CD4-positive, alpha-beta memory T cell (primary cell): ENCODE data around the gene ZNF337. TPM values are rescaled to one million over a fixed set of nuclear protein-coding genes. Genes with fewer than 3 reads are reported as not detected.

Experiments used
- CTCF ChIA-PET: fragments of 350-600 bp; sonication (Branson Sonifier 250); formaldehyde crosslinking; loops from one replicate; lab custom pipeline; 2021; ENCODE audit warnings: inconsistent platforms; ENCODE audit not compliant: partially characterized antibody; lab: Charles Lee
- POLR2A ChIA-PET: fragments of 350-600 bp; sonication (Branson Sonifier 250); formaldehyde crosslinking; loops from one replicate; lab custom pipeline; 2021; ENCODE audit not compliant: partially characterized antibody; lab: Charles Lee
- DNase-seq, 5 donors: peaks; one replicate each; pipeline versions ENCODE4 v3.0.0 to v3.0.0-alpha.2; 2020 to 2022; ENCODE audit warnings: mixed read lengths in 1 of 5
- H3K27ac ChIP-seq: one replicate; pipeline ENCODE4 v1.7.0; 2013; ENCODE audit warnings: low read depth, low read length
- H3K27me3 ChIP-seq: 2 replicates; pipeline ENCODE4 v1.7.0; 2013; ENCODE audit warnings: mild to moderate bottlenecking, low read length, moderate library complexity; ENCODE audit not compliant: insufficient read depth
- H3K36me3 ChIP-seq: 2 replicates; pipeline ENCODE4 v1.7.0; 2013; ENCODE audit warnings: mild to moderate bottlenecking, low read length, moderate library complexity; ENCODE audit not compliant: insufficient read depth
- H3K4me1 ChIP-seq: 2 replicates; pipeline ENCODE4 v1.7.0; 2013; ENCODE audit warnings: mild to moderate bottlenecking, low read length, moderate library complexity; ENCODE audit not compliant: insufficient read depth
- H3K4me3 ChIP-seq, 2 donors: one replicate each; pipeline ENCODE4 v1.7.0; 2013; ENCODE audit warnings: low read length in 2 of 2, mild to moderate bottlenecking in 1 of 2
- H3K9me3 ChIP-seq, 2 donors: one replicate each; pipeline ENCODE4 v1.7.0; 2013; ENCODE audit warnings: low read length in 2 of 2, control low read depth in 1 of 2; ENCODE audit not compliant: control insufficient read depth in 1 of 2
- H3K27ac Mint-ChIP-seq, 7 donors: one replicate each; pipeline ENCODE4 v1.8.0; 2020 to 2021; ENCODE audit warnings: mixed read lengths in 7 of 7, mild to moderate bottlenecking in 6 of 7, inconsistent platforms in 3 of 7, moderate library complexity in 3 of 7
- H3K27me3 Mint-ChIP-seq, 2 donors: one replicate each; pipeline ENCODE4 v1.8.0; 2020 to 2021; ENCODE audit warnings: mixed read lengths in 2 of 2
- H3K36me3 Mint-ChIP-seq, 2 donors: one replicate each; pipeline ENCODE4 v1.8.0; 2020 to 2021; ENCODE audit warnings: mixed read lengths in 2 of 2, inconsistent platforms in 1 of 2, mild to moderate bottlenecking in 1 of 2
- H3K4me1 Mint-ChIP-seq, 4 donors: one replicate each; pipeline ENCODE4 v1.8.0; 2020 to 2021; ENCODE audit warnings: mixed read lengths in 4 of 4, mild to moderate bottlenecking in 1 of 4
- H3K4me3 Mint-ChIP-seq, 8 donors: one replicate each; pipeline ENCODE4 v1.8.0; 2020 to 2021; ENCODE audit warnings: mixed read lengths in 8 of 8, mild to moderate bottlenecking in 7 of 8, moderate library complexity in 6 of 8, inconsistent platforms in 3 of 8
- H3K9me3 Mint-ChIP-seq, 8 donors: one replicate each; pipeline ENCODE4 v1.8.0; 2020 to 2021; ENCODE audit warnings: mixed read lengths in 8 of 8, mild to moderate bottlenecking in 5 of 8, inconsistent platforms in 3 of 8, moderate library complexity in 1 of 8
- intact Hi-C: fragments of 100-400 bp; cut with micrococcal nuclease; formaldehyde crosslinking; loops from one replicate; pipeline ENCODE4 v1.15.1; 2023
- polyA plus RNA-seq, 2 donors: library from polyadenylated mRNA; unstranded; fragments of 300-500 nt; fragmentation: Illumina TruSeq; gene quantifications; one replicate each; pipeline ENCODE4 v1.2.3, GENCODE V29; 2021
- total RNA-seq, 2 experiments: library from RNA; stranded (reverse); gene quantifications; one replicate each; pipeline ENCODE4 v1.2.3, GENCODE V29; 2021

ZNF337 gene
- total and polyA plus RNA-seq, 4 experiments from 2014 or later, result 3.3 to 36.6 (median 27.3) TPM

GRCh38 chr20:25683050-25683449 lies 13.6 kb downstream of the ZNF337 start:
- H3K9me3 ChIP-seq, result no peaks in the 10 kb centered on the region
- no peaks in the 10 kb centered on the region for H3K4me1 ChIP-seq
- peak overlapping the region in 1 of 7 donors; percentile 38 for H3K27ac Mint-ChIP-seq
- H3K27ac ChIP-seq, result no peak overlapping the region
- peaks cover 56 to 57% of the 10 kb centered on the region in 2 donors for H3K36me3 Mint-ChIP-seq
- DNase-seq, result no peak
- H3K9me3 Mint-ChIP-seq, result peaks cover 0 to 3% (median 0%) of the 10 kb centered on the region in 8 donors
- POLR2A ChIA-PET, result no interaction called here
- peaks cover 19% of the 10 kb centered on the region for H3K36me3 ChIP-seq
- peak overlapping the region in 3 of 8 donors; percentile 22 to 43 (median 33) for H3K4me3 Mint-ChIP-seq
- no peaks in the 10 kb centered on the region for H3K27me3 ChIP-seq
- intact Hi-C loops, result no loop called here
- H3K4me1 Mint-ChIP-seq, result peaks cover 12 to 22% (median 15%) of the 10 kb centered on the region in 4 donors
- CTCF ChIA-PET, result no interaction called here
- no peak overlapping the region for H3K4me3 ChIP-seq
- no peaks in the 10 kb centered on the region for H3K27me3 Mint-ChIP-seq

- peaks cover 69 to 72% of the 10 kb centered on the region in 2 donors for H3K36me3 Mint-ChIP-seq
- CTCF ChIA-PET, result no interaction called here
- peak overlapping the region in 1 of 7 donors; percentile 52 for H3K27ac Mint-ChIP-seq
Observed at GRCh38 chr20:25676164-25676809, 20.4 kb downstream of the ZNF337 start.

GRCh38 chr20:25675161-25675560 lies 21.5 kb downstream of the ZNF337 start:
- Mint-ChIP-seq H3K9me3 (peaks cover 0 to 4% (median 0%) of the 10 kb centered on the region in 8 donors), H3K27me3 (no peaks in the 10 kb centered on the region), H3K36me3 (peaks cover 60 to 66% of the 10 kb centered on the region in 2 donors), H3K4me3 (no peak overlapping the region), H3K4me1 (peaks cover 0 to 11% (median 6%) of the 10 kb centered on the region in 4 donors), H3K27ac (no peak overlapping the region)
- peaks cover 32% of the 10 kb centered on the region for H3K36me3 ChIP-seq
- CTCF ChIA-PET, result no interaction called here
- no peaks in the 10 kb centered on the region for H3K27me3 ChIP-seq
- H3K4me3 ChIP-seq, result no peak overlapping the region
- no peak overlapping the region for H3K27ac ChIP-seq
- no peaks in the 10 kb centered on the region for H3K4me1 ChIP-seq
- H3K9me3 ChIP-seq, result no peaks in the 10 kb centered on the region
- intact Hi-C loops, result no loop called here
- DNase-seq, result no peak
- POLR2A ChIA-PET, result no interaction called here

More at GRCh38 chr20:25676164-25676809, 20.4 kb downstream of the ZNF337 start:
- intact Hi-C loops, result no loop called here
- Mint-ChIP-seq H3K27me3 (no peaks in the 10 kb centered on the region), H3K4me3 (no peak overlapping the region), H3K9me3 (peaks cover 0 to 4% (median 0%) of the 10 kb centered on the region in 8 donors), H3K4me1 (peaks cover 0 to 15% (median 7%) of the 10 kb centered on the region in 4 donors)
- DNase-seq, result no peak
- H3K36me3 ChIP-seq, result peaks cover 40% of the 10 kb centered on the region
- H3K27me3 ChIP-seq, result no peaks in the 10 kb centered on the region
- H3K4me3 ChIP-seq, result no peak overlapping the region
- H3K9me3 ChIP-seq, result no peaks in the 10 kb centered on the region
- H3K27ac ChIP-seq, result no peak overlapping the region
- POLR2A ChIA-PET, result no interaction called here
- no peaks in the 10 kb centered on the region for H3K4me1 ChIP-seq

- no peak overlapping the region for H3K4me3 Mint-ChIP-seq
- peaks cover 22% of the 10 kb centered on the region for H3K36me3 ChIP-seq
- no peak overlapping the region for H3K27ac Mint-ChIP-seq
- no peaks in the 10 kb centered on the region for H3K4me1 ChIP-seq
- H3K27me3 Mint-ChIP-seq, result no peaks in the 10 kb centered on the region
- H3K4me1 Mint-ChIP-seq, result peaks cover 0 to 7% (median 4%) of the 10 kb centered on the region in 4 donors
- no peak overlapping the region for H3K27ac ChIP-seq
- no peak for DNase-seq
- intact Hi-C loops, result no loop called here
- H3K9me3 ChIP-seq, result no peaks in the 10 kb centered on the region
- H3K27me3 ChIP-seq, result no peaks in the 10 kb centered on the region
- POLR2A ChIA-PET, result no interaction called here
- H3K9me3 Mint-ChIP-seq, result peaks cover 0 to 4% (median 0%) of the 10 kb centered on the region in 8 donors
- CTCF ChIA-PET, result no interaction called here
- peaks cover 41 to 44% of the 10 kb centered on the region in 2 donors for H3K36me3 Mint-ChIP-seq
- no peak overlapping the region for H3K4me3 ChIP-seq
Observed at GRCh38 chr20:25672659-25673235, 23.9 kb downstream of the ZNF337 start.

GRCh38 chr20:25669826-25670422 lies 26.7 kb downstream of the ZNF337 start:
- no peaks in the 10 kb centered on the region for H3K27me3 ChIP-seq
- peaks cover 14 to 18% of the 10 kb centered on the region in 2 donors for H3K36me3 Mint-ChIP-seq
- no peak overlapping the region for H3K27ac ChIP-seq
- H3K36me3 ChIP-seq, result peaks cover 3% of the 10 kb centered on the region
- peaks cover 0 to 2% (median 0%) of the 10 kb centered on the region in 4 donors for H3K4me1 Mint-ChIP-seq
- ChIA-PET CTCF (no interaction called here), POLR2A (no interaction called here)
- H3K4me1 ChIP-seq, result no peaks in the 10 kb centered on the region
- no peak for DNase-seq
- H3K4me3 ChIP-seq, result no peak overlapping the region
- peaks cover 0 to 4% (median 0%) of the 10 kb centered on the region in 8 donors for H3K9me3 Mint-ChIP-seq
- no peak overlapping the region for H3K4me3 Mint-ChIP-seq
- no peak overlapping the region for H3K27ac Mint-ChIP-seq
- intact Hi-C loops, result no loop called here
- H3K27me3 Mint-ChIP-seq, result no peaks in the 10 kb centered on the region
- no peaks in the 10 kb centered on the region for H3K9me3 ChIP-seq

- no peak for DNase-seq
- no peaks in the 10 kb centered on the region for H3K4me1 ChIP-seq
- Mint-ChIP-seq H3K36me3 (peaks cover 0 to 4% of the 10 kb centered on the region in 2 donors), H3K9me3 (peaks cover 0 to 4% (median 0%) of the 10 kb centered on the region in 8 donors), H3K4me3 (no peak overlapping the region), H3K27ac (peak overlapping the region in 1 of 7 donors; percentile 27), H3K4me1 (peaks cover 0 to 2% (median 0%) of the 10 kb centered on the region in 4 donors), H3K27me3 (no peaks in the 10 kb centered on the region)
- H3K36me3 ChIP-seq, result no peaks in the 10 kb centered on the region
- intact Hi-C loops, result no loop called here
- H3K4me3 ChIP-seq, result no peak overlapping the region
- no peak overlapping the region for H3K27ac ChIP-seq
- ChIA-PET POLR2A (no interaction called here), CTCF (no interaction called here)
- no peaks in the 10 kb centered on the region for H3K9me3 ChIP-seq
- H3K27me3 ChIP-seq, result no peaks in the 10 kb centered on the region
Observed at GRCh38 chr20:25668446-25668845, 28.2 kb downstream of the ZNF337 start.

GRCh38 chr20:25659999-25660398 lies 36.7 kb downstream of the ZNF337 start:
- ChIA-PET POLR2A (no interaction called here), CTCF (interaction anchor here (0.6 kb wide), 1 partner anchor 32 kb away, joined by 3 read pairs; no protein-coding TSS in a partner anchor)
- Histone ChIP-seq H3K36me3 (no peaks in the 10 kb centered on the region), H3K4me3 (no peak overlapping the region), H3K9me3 (no peaks in the 10 kb centered on the region), H3K27ac (no peak overlapping the region), H3K4me1 (no peaks in the 10 kb centered on the region), H3K27me3 (no peaks in the 10 kb centered on the region)
- Mint-ChIP-seq H3K4me3 (no peak overlapping the region), H3K9me3 (peaks cover 0 to 2% (median 0%) of the 10 kb centered on the region in 8 donors), H3K4me1 (peaks cover 0 to 6% (median 0%) of the 10 kb centered on the region in 4 donors), H3K27ac (no peak overlapping the region), H3K36me3 (peaks cover 1 to 27% of the 10 kb centered on the region in 2 donors), H3K27me3 (no peaks in the 10 kb centered on the region)
- intact Hi-C loops, result no loop called here
- no peak for DNase-seq
